Activated CD4-positive, alpha-beta T cell treated with anti-CD3 and anti-CD28 coated beads, Interleukin-10, Interleukin-2, amounts not matched to agents 100 ng/mL and 50 ng/mL, durations not matched to agents 16 hours and 8 hours (primary cell): Measurements from ENCODE around the gene OR2T3.
A peak's percentile ranks its signal among the peaks of the same experiment; 100 is the strongest.
"Not testable (repeated sequence)": the region's sequence is repeated elsewhere in the genome, so short reads cannot be mapped to it uniquely, and the experiment has no call there.

ENCODE experiments used
- DNase-seq: peaks from one replicate; pipeline ENCODE4 v3.0.0-alpha.2; 2020

The OR2T3 gene

DNA sequence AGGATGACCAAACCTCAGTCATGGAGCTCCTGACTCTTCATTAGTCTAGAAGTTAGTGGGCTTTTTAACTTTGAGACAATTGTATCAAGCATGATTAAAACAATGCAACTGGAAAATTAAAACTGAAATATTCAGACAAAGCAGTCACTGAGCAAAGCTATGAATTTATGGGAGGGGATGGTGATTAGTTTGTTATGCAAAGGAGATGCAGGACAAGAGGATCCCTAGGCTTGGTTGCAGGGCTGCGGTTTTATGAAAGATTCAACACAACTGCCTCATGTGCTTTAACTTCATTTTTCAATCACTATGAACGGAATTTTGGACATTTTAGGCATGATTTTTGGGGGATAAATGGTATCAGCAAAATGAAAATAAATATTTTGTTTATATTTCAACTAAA, 1.0 kb upstream of the OR2T3 start:
- DNase-seq, result not testable (repeated sequence)

DNA sequence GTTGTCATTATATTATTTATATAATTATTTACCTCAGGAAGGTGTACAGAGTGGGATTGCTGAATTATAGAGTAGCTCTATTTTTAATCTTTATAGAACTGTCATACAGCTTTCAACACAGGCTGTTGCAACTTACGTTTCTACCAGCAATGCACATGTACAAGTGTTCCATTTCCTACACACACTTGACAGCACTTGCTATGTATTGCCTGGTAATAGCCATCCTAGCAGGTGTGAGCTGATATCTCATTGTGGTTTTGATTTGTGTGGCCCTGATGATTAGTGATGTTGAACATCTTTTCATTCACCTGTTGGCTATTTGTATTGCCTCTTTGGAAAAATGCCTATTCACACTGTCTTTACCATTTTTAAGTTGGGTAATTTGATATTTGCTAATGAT, 2.5 kb downstream of the OR2T3 start:
- DNase-seq, result not testable (repeated sequence)

- peak; percentile 62 for DNase-seq
These were observed 8.8 kb downstream of the OR2T3 start for GRCh38 chr1:248481686-248482579.

DNA sequence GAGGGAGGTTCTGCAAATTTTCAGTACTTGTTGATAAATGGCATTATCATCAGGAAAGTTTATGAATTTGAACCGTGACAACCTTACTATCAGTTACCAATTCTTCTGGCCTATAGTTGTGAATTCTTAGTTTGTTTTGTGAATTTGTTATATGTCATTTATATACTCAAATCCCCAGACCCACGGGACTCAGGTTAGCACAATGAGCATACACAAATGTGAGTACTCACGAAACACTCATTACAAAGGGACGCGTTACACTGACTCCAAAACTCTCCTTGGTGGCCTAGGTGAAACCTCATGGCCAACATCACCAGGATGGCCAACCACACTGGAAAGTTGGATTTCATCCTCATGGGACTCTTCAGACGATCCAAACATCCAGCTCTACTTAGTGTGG, 15.1 kb downstream of the OR2T3 start, which contains the start of gene OR2T5:
Gene OR2T5, plus strand, starts transcription at position 301 of the 400 bp plus-strand sequence. Its CDS starts 0 bp downstream, at position 301.
- not testable (repeated sequence) for DNase-seq

DNA sequence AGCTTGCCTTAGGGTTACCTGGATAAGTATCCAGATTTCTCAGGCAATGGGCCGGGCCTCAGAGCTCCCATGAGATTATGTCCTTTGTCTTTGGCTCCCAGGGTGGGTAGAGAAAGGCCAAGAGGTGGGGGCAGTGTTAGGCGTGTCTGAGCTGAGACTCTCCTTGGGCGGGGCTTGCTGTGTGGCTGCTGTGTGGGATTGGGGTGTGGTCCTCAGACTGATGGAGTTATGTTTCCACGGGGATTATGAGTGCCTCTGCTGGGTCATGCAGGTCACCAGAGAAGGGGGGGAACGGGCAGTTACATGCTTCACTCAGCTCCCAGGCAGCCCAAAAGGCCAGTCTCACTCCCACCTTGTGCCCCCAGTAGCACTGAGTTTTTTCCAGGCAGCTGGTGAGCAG, 23.5 kb downstream of the OR2T3 start:
- DNase-seq, result not testable (repeated sequence)

DNA sequence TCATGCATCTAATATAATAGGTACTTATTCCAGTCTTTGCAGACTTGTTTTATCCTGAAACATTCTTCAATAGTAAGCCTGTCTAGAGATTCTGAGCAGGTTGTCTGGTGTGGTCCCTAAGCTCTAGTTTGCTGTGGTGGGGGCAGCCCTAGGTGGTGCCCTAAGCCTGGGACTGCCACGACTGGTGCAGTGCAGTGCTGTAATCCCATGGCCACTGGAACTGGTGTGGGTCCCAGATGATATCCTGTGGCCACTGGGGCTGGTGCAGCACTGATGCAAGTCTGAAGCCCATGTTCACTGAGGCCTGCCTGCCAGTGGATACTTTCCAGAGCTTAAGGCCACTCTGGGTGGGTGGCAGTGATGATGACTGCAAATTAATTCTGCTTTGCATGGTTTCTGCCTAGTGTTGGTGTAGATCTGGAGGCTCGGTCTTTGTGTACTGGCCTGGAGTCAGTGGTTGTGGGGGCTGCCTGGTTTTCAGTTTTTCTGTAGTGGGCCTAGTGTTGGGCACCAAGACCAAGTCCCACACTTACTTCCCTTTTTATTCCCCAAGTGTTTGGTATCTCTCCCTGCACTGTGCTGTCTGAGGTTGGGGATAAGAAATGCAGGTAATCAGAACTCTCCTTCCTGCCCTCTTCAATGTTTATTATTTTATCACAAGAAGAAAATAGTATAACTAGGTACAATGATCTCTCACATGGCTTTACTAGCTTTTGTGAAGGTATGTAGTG, 27.3 kb downstream of the OR2T3 start:
- DNase-seq, result not testable (repeated sequence)

- not testable (repeated sequence) for DNase-seq
These were observed 34.6 kb downstream of the OR2T3 start, which contains the start of gene OR2G6 for GRCh38 chr1:248507773-248508172. Gene OR2G6 (plus strand): TSS chr1:248508073. CDS start chr1:248521647, 13,574 bp downstream.

GRCh38 chr1:248510217-248510616, 37.1 kb downstream of the OR2T3 start:
- not testable (repeated sequence) for DNase-seq

DNA sequence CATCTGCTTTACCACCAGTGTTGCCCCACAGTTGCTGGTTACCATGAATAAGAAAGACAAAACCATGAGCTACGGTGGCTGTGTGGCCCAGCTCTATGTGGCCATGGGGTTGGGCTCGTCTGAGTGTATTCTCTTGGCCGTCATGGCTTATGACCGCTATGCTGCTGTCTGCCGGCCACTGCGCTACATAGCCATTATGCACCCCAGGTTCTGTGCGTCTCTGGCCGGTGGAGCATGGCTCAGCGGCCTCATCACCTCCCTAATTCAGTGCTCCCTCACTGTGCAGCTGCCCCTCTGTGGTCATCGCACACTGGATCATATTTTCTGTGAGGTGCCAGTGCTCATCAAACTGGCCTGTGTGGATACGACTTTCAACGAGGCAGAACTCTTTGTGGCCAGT, 48.7 kb downstream of the OR2T3 start:
- DNase-seq, result no peak
